HG03060 (cell line): ENCODE results near the gene NT5DC3.

Experiments used
- ATAC-seq: cut with Tn5 transposase; IDR thresholded peaks from one replicate; pipeline ENCODE4 v1.9.1; 2021; ENCODE audit warnings: low read depth, moderate number of reproducible peaks; ENCODE audit not compliant: unreplicated experiment

The NT5DC3 gene

DNA sequence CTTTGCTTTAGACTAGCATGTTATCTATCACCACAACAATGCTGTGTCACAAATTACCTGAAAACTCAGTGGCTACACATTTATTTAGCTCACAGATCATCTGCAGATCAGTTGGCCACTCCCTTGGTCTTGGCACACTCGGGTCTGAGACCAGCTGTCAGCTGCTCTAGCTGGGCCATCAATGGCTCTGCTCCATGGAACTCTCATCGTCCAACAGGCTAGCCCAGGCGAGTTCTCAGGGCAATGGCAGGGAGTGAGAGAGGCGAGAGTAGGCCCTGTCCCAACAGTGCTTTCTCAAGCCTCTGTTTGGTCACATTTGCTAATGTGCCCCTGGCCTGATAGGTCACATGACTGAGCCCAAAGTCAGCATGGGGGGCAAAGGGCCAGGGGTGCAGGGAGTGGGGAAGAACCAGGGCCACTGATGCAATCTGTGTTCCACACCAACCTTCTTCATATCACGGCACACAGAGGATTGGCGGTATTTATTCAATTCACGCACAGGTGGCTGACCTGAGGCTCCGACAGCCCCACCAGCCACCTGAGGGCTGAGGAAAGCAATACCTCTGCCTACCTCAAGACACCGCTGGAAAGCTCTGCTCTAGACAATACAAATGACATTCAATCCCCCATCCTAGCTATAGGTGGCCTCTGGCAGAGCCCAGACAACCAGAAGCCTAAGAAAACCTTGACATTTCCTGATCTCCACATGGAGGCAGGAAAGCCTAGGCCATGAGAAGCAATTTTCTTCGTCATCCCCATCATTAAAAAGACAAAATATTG is 82.5 kb downstream of the NT5DC3 start:
- no peak for ATAC-seq

GRCh38 chr12:103757248-103757647 is 83.8 kb downstream of the NT5DC3 start:
- ATAC-seq = no peak

- ATAC-seq = no peak
Observed at GRCh38 chr12:103756443-103756842, 84.6 kb downstream of the NT5DC3 start.

GRCh38 chr12:103755425-103755824 is 85.6 kb downstream of the NT5DC3 start:
- ATAC-seq = no peak

DNA sequence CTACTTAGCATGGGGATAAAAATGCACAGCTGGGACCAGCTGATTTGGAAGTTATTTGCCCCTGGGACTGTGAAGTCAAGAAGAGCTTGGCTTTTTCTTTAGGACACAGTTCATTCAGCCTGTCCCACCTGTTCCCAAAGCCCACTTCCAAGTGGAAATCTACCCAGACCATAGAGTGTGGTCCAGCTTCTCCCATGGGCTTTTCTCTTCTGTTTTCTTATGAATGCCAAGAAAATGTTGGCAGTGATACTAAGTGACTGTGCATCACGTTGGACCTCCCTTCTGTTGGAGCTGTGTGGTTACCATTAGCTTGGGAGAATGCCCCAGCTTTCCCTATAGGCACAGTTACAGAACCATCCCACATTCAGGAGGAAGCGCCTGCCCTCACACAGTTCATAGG is 89.4 kb downstream of the NT5DC3 start:
- no peak for ATAC-seq

- ATAC-seq = no peak
Observed at GRCh38 chr12:103751171-103751570, 89.9 kb downstream of the NT5DC3 start.

DNA sequence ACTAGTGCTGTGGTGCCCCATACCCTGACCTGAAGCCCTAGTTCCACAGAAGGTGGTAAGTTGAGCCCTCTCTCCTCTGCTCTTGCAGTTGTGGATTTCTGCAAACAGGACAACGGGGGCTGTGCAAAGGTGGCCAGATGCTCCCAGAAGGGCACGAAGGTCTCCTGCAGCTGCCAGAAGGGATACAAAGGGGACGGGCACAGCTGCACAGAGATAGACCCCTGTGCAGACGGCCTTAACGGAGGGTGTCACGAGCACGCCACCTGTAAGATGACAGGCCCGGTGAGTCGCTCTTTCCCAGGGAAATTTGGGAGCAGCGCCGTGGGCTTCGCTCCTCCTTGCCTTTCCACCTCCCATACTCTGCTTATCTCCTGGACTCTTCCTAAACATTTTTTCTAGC is 92.2 kb downstream of the NT5DC3 start:
- no peak for ATAC-seq

DNA sequence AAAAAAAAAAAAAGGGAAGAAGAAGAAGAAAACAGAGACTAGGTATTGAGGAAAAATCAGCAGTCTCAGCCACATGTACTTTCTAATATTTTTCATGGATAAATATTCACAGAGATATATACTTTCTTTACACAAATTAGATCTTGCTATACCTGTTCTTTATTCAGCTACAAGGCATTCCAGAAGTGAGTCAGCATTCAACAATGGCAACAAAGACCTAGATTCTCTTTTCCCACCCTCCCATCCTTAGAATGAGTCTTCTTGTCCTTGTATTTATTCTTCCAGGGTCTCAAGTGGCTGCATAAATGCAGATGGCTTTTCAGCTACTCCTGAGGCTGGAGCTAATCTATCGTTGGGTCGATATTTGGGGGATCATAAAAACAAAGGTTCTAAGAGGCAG is 93.0 kb downstream of the NT5DC3 start:
- no peak for ATAC-seq

GRCh38 chr12:103745962-103746361 is 95.1 kb downstream of the NT5DC3 start:
- no peak for ATAC-seq

- no peak for ATAC-seq
Observed at GRCh38 chr12:103743788-103744187, 97.2 kb downstream of the NT5DC3 start.

DNA sequence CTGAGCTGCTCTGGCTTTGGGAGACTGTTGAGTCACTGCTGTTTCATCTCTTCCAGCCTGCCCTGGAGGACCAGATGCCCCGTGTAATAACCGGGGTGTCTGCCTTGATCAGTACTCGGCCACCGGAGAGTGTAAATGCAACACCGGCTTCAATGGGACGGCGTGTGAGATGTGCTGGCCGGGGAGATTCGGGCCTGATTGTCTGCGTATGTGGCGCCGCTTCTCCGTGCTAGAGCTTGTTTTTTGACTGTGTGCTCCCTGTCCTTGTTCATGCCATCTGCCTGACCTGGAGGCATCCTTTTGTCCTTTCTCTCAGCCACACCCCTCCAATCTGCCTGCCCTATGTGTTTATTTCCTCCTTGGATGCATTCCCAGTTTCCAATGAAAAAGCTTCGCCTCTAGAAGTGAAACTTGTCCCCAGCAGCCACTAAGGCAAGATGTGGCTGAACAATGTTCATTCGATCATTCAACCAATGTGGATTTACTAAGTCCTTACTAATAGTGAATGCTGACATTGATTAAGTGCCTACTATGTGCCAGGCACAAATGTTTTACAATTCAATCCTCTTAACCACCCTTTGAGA is 98.6 kb downstream of the NT5DC3 start:
- no peak for ATAC-seq

DNA sequence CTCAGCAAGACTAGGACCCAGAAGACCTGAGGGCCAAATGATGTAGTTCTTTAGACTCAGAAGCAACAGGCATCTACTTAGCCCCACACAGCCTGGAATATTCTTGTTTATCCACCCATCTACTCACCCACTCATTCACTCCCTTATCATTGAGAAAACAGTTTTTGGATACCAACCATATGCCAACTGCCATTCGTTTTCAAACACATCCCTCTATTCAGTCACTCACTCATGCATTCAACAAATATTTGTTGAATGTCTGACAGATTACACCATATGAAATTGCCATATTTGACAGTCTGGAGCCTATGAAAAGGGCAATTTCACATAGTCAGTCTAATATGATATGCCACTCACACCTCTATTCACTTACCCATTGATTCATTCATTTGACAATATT is 103.2 kb downstream of the NT5DC3 start:
- no peak for ATAC-seq

DNA sequence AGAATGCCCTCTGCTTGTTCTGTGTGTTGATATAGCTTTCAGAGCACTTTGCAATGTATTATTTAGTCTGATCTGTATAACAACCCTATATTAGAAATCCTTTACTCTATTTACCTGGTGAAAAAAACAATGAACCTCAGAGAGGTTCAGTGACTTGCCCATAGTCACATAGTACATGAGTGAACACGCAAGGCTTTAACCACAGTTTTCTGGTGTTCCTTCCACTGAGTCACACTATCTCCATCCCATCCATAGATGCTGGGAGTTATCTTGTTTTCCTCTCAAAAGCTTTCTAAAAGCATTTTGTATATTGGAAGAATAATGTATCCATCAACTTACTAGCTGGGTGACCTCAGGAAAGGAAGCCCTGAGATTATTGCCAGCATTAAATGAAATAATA is 104.5 kb downstream of the NT5DC3 start:
- ATAC-seq = no peak

GRCh38 chr12:103735291-103735690 is 105.7 kb downstream of the NT5DC3 start:
- no peak for ATAC-seq

- ATAC-seq = no peak
Observed at GRCh38 chr12:103734863-103735262, 106.2 kb downstream of the NT5DC3 start.

DNA sequence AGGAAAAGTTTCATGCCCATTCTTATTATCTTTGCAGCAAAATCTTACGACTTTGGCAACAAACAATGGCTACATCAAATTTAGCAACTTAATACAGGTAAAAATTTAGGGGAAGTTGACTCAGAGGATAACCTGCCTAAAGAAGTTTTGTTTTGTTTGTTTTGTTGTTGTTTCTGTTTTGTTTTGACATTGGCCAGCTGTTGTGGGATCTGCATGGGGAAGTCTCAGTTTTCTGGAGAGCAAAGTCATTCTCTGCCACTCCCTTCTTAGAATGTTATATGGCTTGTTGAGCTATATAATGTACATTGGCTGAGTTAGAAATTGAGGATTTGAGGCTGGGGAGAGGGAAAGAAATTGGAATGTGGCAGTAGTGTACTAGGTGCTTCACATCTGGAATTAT is 109.5 kb downstream of the NT5DC3 start:
- no peak for ATAC-seq

DNA sequence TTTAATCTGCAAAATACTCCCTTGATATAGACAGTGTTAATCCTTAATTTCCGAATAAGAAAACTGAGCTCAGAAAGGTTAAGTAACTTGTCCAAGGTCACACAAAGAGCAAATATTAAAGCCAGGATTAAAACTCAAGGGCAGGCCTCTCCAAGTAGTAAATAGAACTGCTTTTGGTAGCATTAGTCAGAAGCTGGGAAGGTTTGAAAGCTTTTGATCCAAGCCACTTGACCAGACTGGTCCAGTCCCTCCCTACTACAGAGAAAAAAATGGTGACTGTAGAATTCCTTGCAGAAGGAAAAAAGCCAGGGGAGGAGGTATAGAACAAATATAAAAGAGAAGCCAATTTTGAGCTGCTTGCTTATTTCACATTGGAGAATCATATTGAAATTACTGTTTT is 111.5 kb downstream of the NT5DC3 start:
- no peak for ATAC-seq

DNA sequence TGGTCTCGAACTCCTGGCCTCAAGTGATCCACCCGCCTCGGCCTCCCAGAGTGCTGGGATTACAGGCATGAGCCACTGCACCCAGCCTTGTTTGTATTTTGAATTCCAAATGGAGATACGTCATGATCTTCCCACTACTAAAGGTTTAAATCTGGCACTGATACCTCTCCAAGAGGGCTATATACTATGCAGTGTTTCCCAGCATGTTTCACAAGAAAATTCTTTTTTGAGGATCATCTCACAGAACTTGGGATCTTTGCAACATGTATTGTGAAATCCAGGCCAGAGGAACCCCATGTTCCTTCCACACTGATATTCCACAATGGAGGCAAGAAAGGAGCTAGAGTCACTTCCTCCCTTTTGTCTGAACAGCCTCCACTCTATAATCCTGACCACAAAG is 112.7 kb downstream of the NT5DC3 start:
- ATAC-seq = no peak

DNA sequence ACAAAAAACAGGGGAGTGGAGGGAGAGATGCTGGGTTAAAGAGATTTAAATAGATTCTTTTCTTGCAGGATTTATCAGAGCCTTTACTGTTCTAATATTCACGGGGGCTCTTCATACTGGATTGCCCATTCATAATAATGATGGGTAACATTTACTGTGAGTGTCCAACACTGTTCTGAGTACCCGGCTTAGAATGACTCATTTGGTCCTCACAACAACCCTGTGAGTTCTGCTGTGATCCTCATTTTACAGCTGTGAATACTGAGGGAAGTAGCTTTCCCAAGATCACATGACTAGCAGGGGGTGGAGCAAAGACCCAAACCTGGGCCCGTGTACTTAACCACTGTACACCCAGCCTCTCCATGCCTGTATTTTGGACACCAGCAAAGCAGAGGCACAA is 113.4 kb downstream of the NT5DC3 start:
- ATAC-seq = no peak

DNA sequence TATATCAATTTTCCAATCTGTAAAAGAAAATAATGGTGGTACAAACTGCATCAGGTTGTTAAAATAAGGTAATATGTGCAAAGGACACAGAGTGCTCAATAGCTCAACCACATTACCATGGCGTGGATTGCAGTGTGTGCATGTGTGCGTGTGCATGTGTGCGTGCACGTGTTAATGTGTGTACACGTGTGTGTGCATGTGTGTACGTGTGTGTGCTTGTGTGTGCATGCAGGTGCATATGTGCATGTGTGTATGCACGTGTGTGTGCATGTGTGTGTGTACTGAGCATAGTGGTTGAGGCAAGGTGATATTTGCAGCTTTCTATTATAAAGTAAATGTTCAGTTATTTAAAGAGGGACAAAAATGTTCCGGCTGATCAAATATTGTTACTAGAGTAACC is 115.6 kb downstream of the NT5DC3 start:
- ATAC-seq = no peak
